IMR-90 (cell line): ENCODE data around the gene ID1. TPM values are rescaled to one million over a fixed set of nuclear protein-coding genes. Genes with fewer than 3 reads are reported as not detected.

Experiments used
- ATAC-seq: fragments of 200-7000 bp; cut with Tn5 transposase; 2 replicates; pipeline ENCODE4 v1.9.1; 2020; ENCODE audit warnings: low read depth, mild to moderate bottlenecking, moderate library complexity
- BruUV-seq: library from RNA; stranded (reverse); fragments of 400-500 nt; replicated peaks from 2 replicates; lab custom pipeline; 2021; lab: Mats Ljungman, UMichigan
- CTCF ChIA-PET: fragments of 300-600 bp; formaldehyde crosslinking; extraction: SDS; loops from one replicate; lab custom pipeline; 2021; ENCODE audit warnings: antibody characterized with exemption; lab: Yijun Ruan, JAX
- POLR2A ChIA-PET: fragments of 300-600 bp; sonication (Branson Sonifier 250); formaldehyde crosslinking; loops from one replicate; lab custom pipeline; 2022; ENCODE audit warnings: antibody characterized with exemption; ENCODE audit not compliant: unreplicated experiment; lab: Charles Lee
- DNase-seq: peaks from one replicate; pipeline ENCODE4 v3.0.0; 2013
- H2AFZ ChIP-seq: replicated peaks from 2 replicates; pipeline ENCODE3; 2013; ENCODE audit warnings: low read length, mild to moderate bottlenecking; ENCODE audit not compliant: poor library complexity
- H2AK5ac ChIP-seq: 2 replicates; pipeline ENCODE4 v1.6.1; 2013; ENCODE audit warnings: low read depth, low read length, inconsistent platforms
- H2AK9ac ChIP-seq: replicated peaks from 2 replicates; pipeline ENCODE3; 2013; ENCODE audit warnings: mild to moderate bottlenecking, low read depth, low read length, moderate library complexity; ENCODE audit not compliant: poor library complexity
- H2BK120ac ChIP-seq: 2 replicates; pipeline ENCODE4 v1.6.1; 2013; ENCODE audit warnings: low read depth, low read length, inconsistent platforms
- H2BK15ac ChIP-seq: 3 replicates; pipeline ENCODE4 v1.6.1; 2013; ENCODE audit warnings: low read depth, low read length, inconsistent platforms
- H2BK20ac ChIP-seq: 2 replicates; pipeline ENCODE4 v1.6.1; 2013; ENCODE audit warnings: low read depth, mild to moderate bottlenecking, inconsistent platforms, low read length, moderate library complexity
- H2BK5ac ChIP-seq: 2 replicates; pipeline ENCODE4 v1.6.1; 2013; ENCODE audit warnings: mild to moderate bottlenecking, low read depth, low read length, inconsistent platforms; ENCODE audit not compliant: poor library complexity, severe bottlenecking
- H3K14ac ChIP-seq: replicated peaks from 2 replicates; pipeline ENCODE4 v1.6.1; 2013; ENCODE audit warnings: low read depth, low read length, inconsistent platforms
- H3K18ac ChIP-seq: 2 replicates; pipeline ENCODE4 v1.6.1; 2013; ENCODE audit warnings: low read depth, low read length, control low read depth
- H3K23ac ChIP-seq: 2 replicates; pipeline ENCODE4 v1.6.1; 2013; ENCODE audit warnings: low read depth, low read length, inconsistent platforms
- H3K27ac ChIP-seq: 2 replicates; pipeline ENCODE4 v1.5.1; 2013; ENCODE audit warnings: mild to moderate bottlenecking, control low read depth, low read length; ENCODE audit not compliant: insufficient read depth
- H3K27me3 ChIP-seq: 2 replicates; pipeline ENCODE4 v1.6.1; 2013; ENCODE audit warnings: low read length; ENCODE audit not compliant: control insufficient read depth, insufficient read depth
- H3K36me3 ChIP-seq: 2 replicates; pipeline ENCODE4 v1.6.1; 2013; ENCODE audit warnings: low read length, mixed read lengths; ENCODE audit not compliant: control insufficient read depth, insufficient read depth
- H3K4ac ChIP-seq: 2 replicates; pipeline ENCODE4 v1.6.1; 2013; ENCODE audit warnings: low read depth, low read length, inconsistent platforms
- H3K4me1 ChIP-seq: 2 replicates; pipeline ENCODE4 v1.6.1; 2013; ENCODE audit warnings: low read length, mixed read lengths; ENCODE audit not compliant: control insufficient read depth, insufficient read depth
- H3K4me2 ChIP-seq: 2 replicates; pipeline ENCODE4 v1.6.1; 2013; ENCODE audit warnings: low read depth, mild to moderate bottlenecking, control low read depth, low read length, moderate library complexity
- H3K4me3 ChIP-seq: 2 replicates; pipeline ENCODE4 v1.5.1; 2013; ENCODE audit warnings: low read depth, mild to moderate bottlenecking, control low read depth, low read length, moderate library complexity; ENCODE audit not compliant: insufficient read depth
- H3K56ac ChIP-seq: 2 replicates; pipeline ENCODE4 v1.6.1; 2013; ENCODE audit warnings: low read length, inconsistent platforms; ENCODE audit not compliant: insufficient read depth; ENCODE audit errors: extremely low read depth
- H3K79me1 ChIP-seq, 2 experiments: 2 replicates each; pipeline ENCODE4 v1.6.1; 2013; ENCODE audit warnings: low read length in 2 of 2, inconsistent platforms in 1 of 2, low read depth in 1 of 2
- H3K9ac ChIP-seq: 2 replicates; pipeline ENCODE4 v1.6.1; 2013; ENCODE audit warnings: low read depth, low read length, control low read depth
- H3K9me1 ChIP-seq: 2 replicates; pipeline ENCODE4 v1.6.1; 2013; ENCODE audit warnings: low read length, inconsistent platforms; ENCODE audit not compliant: insufficient read depth
- H3K9me3 ChIP-seq: 2 replicates; pipeline ENCODE4 v1.6.1; 2013; ENCODE audit warnings: low read length; ENCODE audit not compliant: control insufficient read depth, insufficient read depth
- H4K20me1 ChIP-seq: 2 replicates; pipeline ENCODE4 v1.6.1; 2013; ENCODE audit warnings: low read length, inconsistent platforms; ENCODE audit not compliant: insufficient read depth
- H4K5ac ChIP-seq: 2 replicates; pipeline ENCODE4 v1.6.1; 2013; ENCODE audit warnings: mild to moderate bottlenecking, low read depth, low read length, control low read depth
- H4K8ac ChIP-seq, 2 experiments: 2 replicates each; pipeline ENCODE4 v1.6.1; 2013; ENCODE audit warnings: low read depth in 2 of 2, low read length in 2 of 2, control low read depth in 1 of 2, inconsistent platforms in 1 of 2
- H4K91ac ChIP-seq: 2 replicates; pipeline ENCODE4 v1.6.1; 2013; ENCODE audit warnings: low read depth, low read length, inconsistent platforms; ENCODE audit not compliant: insufficient read depth
- BHLHE40 ChIP-seq: fragments of 150-350 bp; IDR thresholded peaks from 2 replicates; pipeline ENCODE4 v1.6.1; 2016; ENCODE audit warnings: mild to moderate bottlenecking, low read depth, low read length
- CHD1 ChIP-seq: IDR thresholded peaks from 2 replicates; pipeline ENCODE4 v1.6.1; 2012; ENCODE audit warnings: low read depth, low read length, improper control_type of control experiment
- MAZ ChIP-seq: IDR thresholded peaks from 2 replicates; pipeline ENCODE4 v1.6.1; 2012; ENCODE audit warnings: low read depth, mild to moderate bottlenecking, low read length, improper control_type of control experiment, moderate library complexity, borderline replicate concordance
- NFE2L2 ChIP-seq: fragments of 150-350 bp; IDR thresholded peaks from 2 replicates; pipeline ENCODE4 v1.6.1; 2016; ENCODE audit warnings: low read depth, mild to moderate bottlenecking, low read length
- POLR2A ChIP-seq: IDR thresholded peaks from 2 replicates; pipeline ENCODE4 v1.6.1; 2012; ENCODE audit warnings: mild to moderate bottlenecking, low read depth, low read length
- RCOR1 ChIP-seq: IDR thresholded peaks from 2 replicates; pipeline ENCODE4 v1.6.1; 2012; ENCODE audit warnings: mild to moderate bottlenecking, low read length, improper control_type of control experiment; ENCODE audit not compliant: insufficient replicate concordance
- RFX5 ChIP-seq: IDR thresholded peaks from 2 replicates; pipeline ENCODE4 v1.8.0; 2012; ENCODE audit warnings: low read depth, mild to moderate bottlenecking, low read length, moderate library complexity
- SMC3 ChIP-seq: fragments of 150-350 bp; IDR thresholded peaks from 2 replicates; pipeline ENCODE4 v1.6.1; 2016; ENCODE audit warnings: low read depth, mild to moderate bottlenecking, antibody characterized with exemption, low read length, moderate library complexity
- WGBS, 2 experiments: methylation state at CpG; one replicate each; pipeline versions ENCODE4 v1.1.5 to v1.1.7; 2013; ENCODE audit warnings: missing lambda C conversion rate in 2 of 2; ENCODE audit not compliant: insufficient read length in 1 of 2; ENCODE audit errors: extremely low coverage in 2 of 2; 5-methylcytosine and 5-hydroxymethylcytosine counted together
- dilution Hi-C: fragments of 300-500 bp; cut with HindIII; formaldehyde crosslinking; loops from one replicate; pipeline ENCODE4 v1.14.3; 2018; ENCODE audit warnings: low sequenced_read_pairs; ENCODE audit not compliant: unreplicated experiment
- in situ Hi-C: fragments of 300-500 bp; cut with MboI; formaldehyde crosslinking; loops from 3 replicates; pipeline ENCODE4 v1.14.3; 2019; ENCODE audit warnings: low sequenced_read_pairs, inconsistent platforms, mixed read lengths
- intact Hi-C: fragments of 100-400 bp; cut with micrococcal nuclease; formaldehyde crosslinking; loops from 2 replicates; pipeline ENCODE4 v1.10.0; 2022
- polyA plus RNA-seq, 3 experiments: library from polyadenylated mRNA; depleted of rRNA; stranded (reverse); fragments of >200 nt; gene quantifications; 2 replicates each; pipeline ENCODE4 v1.2.3, GENCODE V29; 2012; ENCODE audit warnings: low replicate concordance in 1 of 3
- total RNA-seq: library from RNA; depleted of rRNA; stranded (reverse); fragments of >200 nt; gene quantifications from 2 replicates; pipeline ENCODE4 v1.2.3, GENCODE V29; 2012
- TF ChIP-seq, protein P1 (sequence below): conservative IDR thresholded peaks from 2 replicates; pipeline ENCODE4 v1.5.1; 2012; ENCODE audit warnings: mild to moderate bottlenecking, low read depth, low read length, improper control_type of control experiment

Gene ID1
- total and polyA plus RNA-seq, 2 of the 4 experiments (the other 2 are of a cell fraction): 148 to 174 TPM

DNA sequence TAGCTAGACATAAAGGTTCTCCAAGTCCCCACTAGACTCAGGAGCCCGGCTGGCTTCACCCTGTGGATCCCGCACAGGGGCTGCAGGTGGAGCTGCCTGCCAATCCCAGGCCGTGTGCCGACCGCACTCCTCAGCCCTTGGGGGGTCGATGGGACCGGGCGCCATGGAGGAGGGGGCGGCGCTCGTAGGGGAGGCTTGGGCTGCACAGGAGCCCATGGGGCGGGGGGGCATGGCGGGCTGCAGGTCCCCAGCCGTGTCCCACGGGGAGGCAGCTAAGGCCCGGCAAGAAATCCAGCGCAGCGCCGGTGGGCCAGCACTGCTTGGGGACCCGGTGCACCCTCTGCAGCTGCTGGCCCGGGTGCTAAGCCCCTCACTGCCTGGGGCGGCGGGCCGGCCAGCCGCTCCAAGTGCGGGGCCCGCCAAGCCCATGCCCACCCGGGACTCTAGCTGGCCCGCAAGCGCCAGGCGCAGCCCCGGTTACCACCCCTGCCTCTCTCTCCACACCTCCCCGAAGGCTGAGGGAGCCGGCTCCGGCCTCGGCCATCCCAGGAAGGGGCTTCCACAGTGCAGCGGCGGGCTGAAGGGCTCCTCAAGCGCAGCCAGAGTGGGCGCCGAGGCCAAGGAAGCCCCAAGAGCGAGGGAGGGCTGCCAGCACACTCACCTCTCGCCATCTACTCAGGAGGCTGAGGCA, 26.5 kb upstream of the ID1 start:
- Histone ChIP-seq H3K23ac (no peak overlapping the region), H3K9me1 (peaks cover 3% of the 10 kb centered on the region; the same call in 1 of the 2 replicates), H4K20me1 (no peaks in the 10 kb centered on the region), H3K9ac (no peak overlapping the region), H3K36me3 (no peaks in the 10 kb centered on the region), H2BK5ac (no peak overlapping the region), H3K27me3 (no peaks in the 10 kb centered on the region), H3K4ac (no peak overlapping the region), H3K4me3 (no peak overlapping the region), H2BK20ac (no peak overlapping the region), H2AK9ac (no peak overlapping the region), H3K27ac (no peak overlapping the region), H2AFZ (no peak overlapping the region), H3K9me3 (no peaks in the 10 kb centered on the region), H3K79me1 (peaks cover 1 to 4% of the 10 kb centered on the region in 2 experiments; a peak in 2 of 4 replicates), H3K18ac (no peak overlapping the region), H4K91ac (no peak overlapping the region), H2AK5ac (no peak overlapping the region), H2BK120ac (no peak overlapping the region), H2BK15ac (no peak overlapping the region), H4K8ac (no peak overlapping the region), H3K56ac (no peak overlapping the region), H3K4me1 (peaks cover 3% of the 10 kb centered on the region), H3K4me2 (no peak overlapping the region), H3K14ac (no peak overlapping the region), H4K5ac (no peak overlapping the region)
- dilution Hi-C loops: no loop called here
- intact Hi-C loops: no loop called here
- 93% methylated on average over 10 of the region's 43 CpGs; no CpG with 5 or more reads in 1 of the 2 experiments for WGBS, 2 experiments
- no TSS peak for BruUV-seq
- in situ Hi-C loops: no loop called here
- ATAC-seq (no peak), DNase-seq (no peak)
- TF ChIP-seq BHLHE40: no peak
- no peak for TF ChIP-seq RFX5
- TF ChIP-seq SMC3: no peak
- no peak for TF ChIP-seq CHD1
- TF ChIP-seq POLR2A: no peak
- no peak for TF ChIP-seq MAZ
- TF ChIP-seq, protein P1, sequence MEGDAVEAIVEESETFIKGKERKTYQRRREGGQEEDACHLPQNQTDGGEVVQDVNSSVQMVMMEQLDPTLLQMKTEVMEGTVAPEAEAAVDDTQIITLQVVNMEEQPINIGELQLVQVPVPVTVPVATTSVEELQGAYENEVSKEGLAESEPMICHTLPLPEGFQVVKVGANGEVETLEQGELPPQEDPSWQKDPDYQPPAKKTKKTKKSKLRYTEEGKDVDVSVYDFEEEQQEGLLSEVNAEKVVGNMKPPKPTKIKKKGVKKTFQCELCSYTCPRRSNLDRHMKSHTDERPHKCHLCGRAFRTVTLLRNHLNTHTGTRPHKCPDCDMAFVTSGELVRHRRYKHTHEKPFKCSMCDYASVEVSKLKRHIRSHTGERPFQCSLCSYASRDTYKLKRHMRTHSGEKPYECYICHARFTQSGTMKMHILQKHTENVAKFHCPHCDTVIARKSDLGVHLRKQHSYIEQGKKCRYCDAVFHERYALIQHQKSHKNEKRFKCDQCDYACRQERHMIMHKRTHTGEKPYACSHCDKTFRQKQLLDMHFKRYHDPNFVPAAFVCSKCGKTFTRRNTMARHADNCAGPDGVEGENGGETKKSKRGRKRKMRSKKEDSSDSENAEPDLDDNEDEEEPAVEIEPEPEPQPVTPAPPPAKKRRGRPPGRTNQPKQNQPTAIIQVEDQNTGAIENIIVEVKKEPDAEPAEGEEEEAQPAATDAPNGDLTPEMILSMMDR: no peak
- no peak for TF ChIP-seq NFE2L2
- no peak for TF ChIP-seq RCOR1
- POLR2A ChIA-PET: interaction anchor here (0.6 kb wide), 1 partner anchor 8 kb away, joined by 5 read pairs; no protein-coding TSS in a partner anchor
- CTCF ChIA-PET: no interaction called here
